Thyroid gland (tissue), 4 donors: ENCODE data around the gene OXNAD1.

ENCODE experiments used
- CTCF ChIP-seq, 6 experiments: fragments of 200-600 bp in 3 of 6; fragments of 450-650 bp in 3 of 6; sonication (generic) in 3 of 6; IDR thresholded peaks; one replicate each; pipeline ENCODE4 v1.5.1; 2016 to 2019; ENCODE audit warnings: antibody characterized with exemption in 6 of 6, mild to moderate bottlenecking in 2 of 6, inconsistent platforms in 1 of 6, moderate library complexity in 1 of 6
- POLR2A ChIP-seq, 2 donors: fragments of 450-650 bp; IDR thresholded peaks; one replicate each; pipeline ENCODE4 v1.6.1; 2017; ENCODE audit warnings: antibody characterized with exemption in 2 of 2, mild to moderate bottlenecking in 2 of 2, moderate library complexity in 1 of 2

DNA sequence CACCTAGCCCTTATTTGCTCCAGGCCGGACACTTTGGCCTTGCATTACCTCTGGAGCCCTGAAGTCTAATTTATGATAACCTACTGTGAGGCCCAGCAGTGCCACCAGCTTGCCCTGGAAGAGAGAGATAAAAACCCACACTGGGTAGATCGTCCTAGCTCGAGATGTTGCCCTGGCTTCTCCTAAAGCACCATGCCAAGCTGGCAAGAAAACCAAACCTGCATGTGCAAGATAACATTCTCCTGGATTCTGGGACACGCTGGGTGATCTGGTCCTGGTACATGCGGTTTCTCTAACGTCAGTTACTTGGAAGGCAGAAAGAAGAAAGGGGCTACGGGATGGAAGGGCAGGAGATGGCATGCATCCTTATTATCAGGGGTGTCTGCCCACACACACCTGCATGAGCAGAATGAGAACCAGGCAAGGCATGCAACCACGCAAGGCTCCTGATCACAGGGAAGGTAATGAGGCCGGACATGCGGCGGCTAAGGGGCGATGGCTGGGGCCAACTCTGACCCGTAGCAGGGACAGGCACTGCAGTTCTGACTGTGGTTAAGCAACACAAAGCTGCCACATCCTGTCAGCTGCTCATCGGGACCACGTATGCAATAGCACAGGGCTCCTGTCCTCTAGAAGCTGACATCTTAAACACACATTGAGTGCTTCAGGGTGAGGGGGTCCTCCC, 73.0 kb downstream of the OXNAD1 start:
- no peak for TF ChIP-seq CTCF (IDR thresholded peaks at IDR 0.05)
- TF ChIP-seq POLR2A (IDR thresholded peaks at IDR 0.05) = no peak
